Neutrophil (primary cell): ENCODE results near the gene KIAA1549.

ENCODE experiments used
- H3K27ac ChIP-seq: fragments of 200-600 bp; sonication (generic); 2 replicates; pipeline ENCODE4 v1.5.1; 2016; ENCODE audit warnings: mild to moderate bottlenecking, moderate library complexity
- H3K27me3 ChIP-seq: fragments of 200-600 bp; sonication (generic); 2 replicates; pipeline ENCODE4 v1.6.0; 2016; ENCODE audit warnings: mild to moderate bottlenecking
- H3K36me3 ChIP-seq: fragments of 200-600 bp; sonication (generic); 2 replicates; pipeline ENCODE4 v1.5.1; 2017
- H3K4me1 ChIP-seq, 2 experiments: fragments of 200-600 bp in 1 of 2; sonication (generic) in 1 of 2; 1 replicate in 1 of 2; 2 replicates in 1 of 2; pipeline versions ENCODE4 v1.5.1 to v1.6.1; 2013 to 2016; ENCODE audit warnings: low read depth in 1 of 2, low read length in 1 of 2, mild to moderate bottlenecking in 1 of 2, moderate library complexity in 1 of 2; ENCODE audit not compliant: control insufficient read depth in 1 of 2, insufficient read depth in 1 of 2
- H3K4me3 ChIP-seq, 2 experiments: fragments of 200-600 bp in 1 of 2; sonication (generic) in 1 of 2; 1 replicate in 1 of 2; 2 replicates in 1 of 2; pipeline ENCODE4 v1.5.1; 2013 to 2016; ENCODE audit warnings: low read depth in 1 of 2, low read length in 1 of 2, mild to moderate bottlenecking in 1 of 2, moderate library complexity in 1 of 2
- H3K9me3 ChIP-seq: fragments of 200-600 bp; sonication (generic); 2 replicates; pipeline ENCODE4 v1.5.1; 2016
- CTCF ChIP-seq: fragments of 200-600 bp; sonication (generic); IDR thresholded peaks from 2 replicates; pipeline ENCODE4 v1.5.1; 2016; ENCODE audit warnings: antibody characterized with exemption

KIAA1549 gene

GRCh38 chr7:138828302-138828701 is 152.9 kb downstream of the KIAA1549 start:
- H3K36me3 ChIP-seq = no peaks in the 10 kb centered on the region
- H3K9me3 ChIP-seq = no peaks in the 10 kb centered on the region
- no peak overlapping the region for H3K4me3 ChIP-seq
- no peak for TF ChIP-seq CTCF
- H3K27me3 ChIP-seq = no peaks in the 10 kb centered on the region
- H3K27ac ChIP-seq = no peak overlapping the region
- no peaks in the 10 kb centered on the region for H3K4me1 ChIP-seq

GRCh38 chr7:138825049-138825721 is 156.0 kb downstream of the KIAA1549 start:
- H3K4me3 ChIP-seq = no peak overlapping the region
- no peaks in the 10 kb centered on the region for H3K4me1 ChIP-seq
- no peaks in the 10 kb centered on the region for H3K9me3 ChIP-seq
- H3K27ac ChIP-seq = no peak overlapping the region
- TF ChIP-seq CTCF = no peak
- no peaks in the 10 kb centered on the region for H3K36me3 ChIP-seq
- H3K27me3 ChIP-seq = no peaks in the 10 kb centered on the region

- Histone ChIP-seq H3K4me1 (no peaks in the 10 kb centered on the region), H3K4me3 (no peak overlapping the region), H3K27me3 (no peaks in the 10 kb centered on the region), H3K27ac (no peak overlapping the region), H3K36me3 (no peaks in the 10 kb centered on the region), H3K9me3 (no peaks in the 10 kb centered on the region)
- no peak for TF ChIP-seq CTCF
Observed at GRCh38 chr7:138822867-138823535, 158.2 kb downstream of the KIAA1549 start.

GRCh38 chr7:138821912-138822311 is 159.3 kb downstream of the KIAA1549 start:
- no peak for TF ChIP-seq CTCF
- H3K9me3 ChIP-seq = no peaks in the 10 kb centered on the region

GRCh38 chr7:138819625-138820024 is 161.6 kb downstream of the KIAA1549 start:
- no peaks in the 10 kb centered on the region for H3K27me3 ChIP-seq
- no peaks in the 10 kb centered on the region for H3K4me1 ChIP-seq
- TF ChIP-seq CTCF = no peak
- no peak overlapping the region for H3K4me3 ChIP-seq
- H3K36me3 ChIP-seq = no peaks in the 10 kb centered on the region
- H3K27ac ChIP-seq = no peak overlapping the region
- H3K9me3 ChIP-seq = no peaks in the 10 kb centered on the region

More at GRCh38 chr7:138821912-138822311, 159.3 kb downstream of the KIAA1549 start:
- Histone ChIP-seq H3K27ac (no peak overlapping the region), H3K27me3 (no peaks in the 10 kb centered on the region), H3K4me1 (no peaks in the 10 kb centered on the region), H3K36me3 (no peaks in the 10 kb centered on the region), H3K4me3 (no peak overlapping the region)
